HL-60 (cell line): ENCODE measurements around the gene WWOX.

Experiments used
- DNase-seq, 2 experiments: peaks; one replicate each; pipeline ENCODE4 v3.0.0-alpha.2; 2010 to 2020; ENCODE audit warnings: low read depth in 1 of 2, low spot score in 1 of 2
- H3K27ac ChIP-seq: fragments of 250-450 bp; sonication (Bioruptor Pico); replicated peaks from 2 replicates; pipeline ENCODE4 v1.5.1; 2020; ENCODE audit warnings: mild to moderate bottlenecking, moderate library complexity
- H3K27me3 ChIP-seq: fragments of 250-450 bp; sonication (Bioruptor Pico); 2 replicates; pipeline ENCODE4 v1.5.1; 2021; ENCODE audit warnings: mild to moderate bottlenecking, moderate library complexity; ENCODE audit not compliant: insufficient read depth, poor library complexity, severe bottlenecking
- H3K4me3 ChIP-seq: replicated peaks from 2 replicates; pipeline ENCODE4 v1.5.1; 2011; ENCODE audit warnings: mild to moderate bottlenecking, control low read depth, low read length; ENCODE audit not compliant: insufficient read depth
- GABPA ChIP-seq: IDR thresholded peaks from 2 replicates; pipeline ENCODE4 v1.6.1; 2012; ENCODE audit warnings: low read depth
- POLR2AphosphoS5 ChIP-seq: IDR thresholded peaks from 2 replicates; pipeline ENCODE4 v1.6.1; 2012; ENCODE audit warnings: low read depth
- REST ChIP-seq: IDR thresholded peaks from 2 replicates; pipeline ENCODE4 v1.6.1; 2012; ENCODE audit warnings: low read depth; ENCODE audit not compliant: insufficient replicate concordance
- SPI1 ChIP-seq: IDR thresholded peaks from 2 replicates; pipeline ENCODE4 v1.6.1; 2012; ENCODE audit warnings: low read depth, mild to moderate bottlenecking, borderline replicate concordance
- TF ChIP-seq, protein P1 (sequence below): IDR thresholded peaks from one replicate; pipeline ENCODE4 v1.5.1; 2011; ENCODE audit warnings: low read length, control low read depth, inconsistent platforms; ENCODE audit not compliant: insufficient read depth

WWOX gene

GRCh38 chr16:78566397-78567073 is 467.1 kb downstream of the WWOX start:
- peak in 1 of 2 experiments; percentile 33 for DNase-seq

DNA sequence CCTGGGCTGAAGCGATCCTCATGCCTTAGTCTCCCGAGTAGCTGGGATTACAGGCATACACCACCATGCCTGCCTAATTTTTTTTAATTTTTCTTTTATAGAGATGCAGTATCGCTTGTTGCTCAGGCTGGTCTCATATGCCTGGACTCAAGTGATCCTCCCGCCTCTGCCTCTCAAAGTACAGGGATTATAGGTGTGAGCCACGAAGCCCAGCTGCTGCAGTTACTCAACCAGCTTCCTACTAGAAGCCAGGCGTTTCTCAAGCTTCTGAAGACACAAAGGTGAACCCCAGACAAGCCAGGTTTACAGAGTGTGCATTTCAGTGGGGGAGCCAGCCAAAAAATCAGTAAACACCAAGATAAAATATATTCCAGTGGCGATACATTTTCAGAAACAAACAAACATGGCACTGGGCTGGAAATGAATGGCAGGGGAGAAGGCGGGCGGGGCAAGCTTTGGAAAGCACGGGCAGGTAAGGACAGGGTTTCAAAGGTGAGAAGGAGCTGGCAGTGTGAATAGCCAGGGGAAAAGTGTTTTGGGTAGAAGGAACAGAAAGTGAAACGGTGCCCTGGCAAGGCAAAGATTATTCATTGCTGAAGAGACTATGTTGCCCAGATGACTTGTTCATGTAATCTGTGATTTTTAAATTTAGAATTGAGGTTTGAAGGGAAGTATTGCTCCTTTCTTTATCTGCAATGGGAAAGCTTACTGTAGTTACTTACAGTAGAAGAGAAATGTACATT is 471.1 kb downstream of the WWOX start:
- DNase-seq = no peak
- TF ChIP-seq SPI1 (no peak), GABPA (no peak), REST (no peak), POLR2AphosphoS5 (no peak)
- TF ChIP-seq, protein P1, sequence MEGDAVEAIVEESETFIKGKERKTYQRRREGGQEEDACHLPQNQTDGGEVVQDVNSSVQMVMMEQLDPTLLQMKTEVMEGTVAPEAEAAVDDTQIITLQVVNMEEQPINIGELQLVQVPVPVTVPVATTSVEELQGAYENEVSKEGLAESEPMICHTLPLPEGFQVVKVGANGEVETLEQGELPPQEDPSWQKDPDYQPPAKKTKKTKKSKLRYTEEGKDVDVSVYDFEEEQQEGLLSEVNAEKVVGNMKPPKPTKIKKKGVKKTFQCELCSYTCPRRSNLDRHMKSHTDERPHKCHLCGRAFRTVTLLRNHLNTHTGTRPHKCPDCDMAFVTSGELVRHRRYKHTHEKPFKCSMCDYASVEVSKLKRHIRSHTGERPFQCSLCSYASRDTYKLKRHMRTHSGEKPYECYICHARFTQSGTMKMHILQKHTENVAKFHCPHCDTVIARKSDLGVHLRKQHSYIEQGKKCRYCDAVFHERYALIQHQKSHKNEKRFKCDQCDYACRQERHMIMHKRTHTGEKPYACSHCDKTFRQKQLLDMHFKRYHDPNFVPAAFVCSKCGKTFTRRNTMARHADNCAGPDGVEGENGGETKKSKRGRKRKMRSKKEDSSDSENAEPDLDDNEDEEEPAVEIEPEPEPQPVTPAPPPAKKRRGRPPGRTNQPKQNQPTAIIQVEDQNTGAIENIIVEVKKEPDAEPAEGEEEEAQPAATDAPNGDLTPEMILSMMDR = no peak
- no peak overlapping the region for H3K27ac ChIP-seq
- no peak overlapping the region for H3K4me3 ChIP-seq
- H3K27me3 ChIP-seq = no peaks in the 10 kb centered on the region

More at GRCh38 chr16:78566397-78567073, 467.1 kb downstream of the WWOX start:
- Histone ChIP-seq H3K4me3 (no peak overlapping the region), H3K27ac (no peak overlapping the region), H3K27me3 (no peaks in the 10 kb centered on the region)
- TF ChIP-seq, protein P1 = no peak
- TF ChIP-seq REST (no peak), SPI1 (no peak), GABPA (no peak), POLR2AphosphoS5 (no peak)

DNA sequence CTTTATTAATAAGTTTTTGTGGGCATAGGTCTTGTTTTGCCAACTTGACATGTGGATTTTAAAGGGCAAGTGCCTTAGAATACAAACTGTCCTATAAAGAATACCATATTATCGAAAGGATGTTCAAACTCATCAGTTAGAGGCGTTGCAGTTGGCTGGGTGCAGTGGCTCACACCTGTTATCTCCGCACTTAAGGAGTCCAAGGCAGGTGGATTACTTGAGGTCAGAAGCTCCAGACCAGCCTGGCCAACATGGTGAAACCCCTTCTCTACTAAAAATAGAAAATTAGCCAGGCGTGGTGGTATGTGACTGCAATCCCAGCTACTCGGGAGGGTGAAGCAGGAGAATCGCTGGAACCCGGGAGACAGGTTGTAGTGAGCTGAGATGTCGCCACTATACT is 472.0 kb downstream of the WWOX start:
- Histone ChIP-seq H3K4me3 (no peak overlapping the region), H3K27ac (no peak overlapping the region), H3K27me3 (no peaks in the 10 kb centered on the region)
- TF ChIP-seq, protein P1 = no peak
- DNase-seq = no peak
